ENCODE measurements around the gene SLCO2B1. TPM values are rescaled to one million over a fixed set of nuclear protein-coding genes. Genes with fewer than 3 reads are reported as not detected.

Gene SLCO2B1
- total RNA-seq, 1 donor from 2014 or later, result 2.6 TPM

DNA sequence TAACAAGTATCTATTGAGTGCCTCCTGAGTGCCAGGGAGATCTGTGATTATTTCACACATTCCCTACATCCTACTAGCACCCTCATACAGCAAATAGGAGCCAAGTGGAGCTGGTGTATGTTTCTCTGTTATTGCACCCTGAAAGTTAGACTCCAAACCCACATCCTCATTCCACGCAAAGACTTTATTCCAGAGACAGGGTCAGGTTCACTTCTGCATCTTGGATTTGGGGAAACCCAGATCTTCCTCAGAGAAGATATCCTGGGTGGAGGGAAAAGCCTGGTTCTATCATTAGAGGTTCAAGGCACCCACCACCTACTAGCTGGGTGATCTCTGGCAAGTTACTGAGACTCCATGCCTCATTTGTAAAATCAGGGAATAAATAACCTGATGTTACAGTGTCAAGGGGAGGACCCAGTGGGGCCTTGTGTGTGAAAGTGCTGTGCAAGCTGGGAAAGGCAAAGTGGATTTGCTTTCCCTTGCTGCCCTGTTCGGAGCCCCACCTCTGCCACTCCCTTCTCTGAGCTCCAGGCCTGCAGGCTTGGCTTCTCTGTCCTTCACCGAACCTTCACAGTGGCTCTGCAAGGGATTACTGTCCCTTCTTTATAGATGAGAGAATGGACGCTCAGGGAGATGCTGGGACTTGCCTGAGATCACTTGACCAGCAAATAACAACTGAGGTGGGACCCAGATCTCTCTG lies 991 bp upstream of the SLCO2B1 start:
- Histone ChIP-seq H3K9me3 (ENCODE audit: insufficient read depth, low read depth, low read length) (no peaks in the 10 kb centered on the region), H3K79me2 (ENCODE audit: insufficient read depth, low read length) (no peaks in the 10 kb centered on the region), H3K4me2 (ENCODE audit: low read length) (no peak overlapping the region), H3K27ac (ENCODE audit: low read depth, low read length) (no peak overlapping the region), H3K36me3 (ENCODE audit: insufficient read depth, low read length) (no peaks in the 10 kb centered on the region), H3K4me1 (ENCODE audit: insufficient read depth, low read length) (no peaks in the 10 kb centered on the region), H3K27me3 (ENCODE audit: insufficient read depth, low read length) (peaks cover 21% of the 10 kb centered on the region), H4K20me1 (ENCODE audit: insufficient read depth, low read length) (no peaks in the 10 kb centered on the region), H2AFZ (ENCODE audit: low read depth, low read length) (no peak overlapping the region), H3K4me3 (ENCODE audit: insufficient read depth, low read depth, low read length) (no peak overlapping the region), H3K9ac (ENCODE audit: low read length) (no peak overlapping the region)
- Mint-ChIP-seq H3K27me3 (ENCODE audit: low read depth, unreplicated experiment) (peaks cover 64% of the 10 kb centered on the region), H3K4me3 (ENCODE audit: unreplicated experiment) (no peak overlapping the region), H3K27ac (ENCODE audit: unreplicated experiment) (no peak overlapping the region), H3K4me1 (ENCODE audit: low read depth, unreplicated experiment) (no peaks in the 10 kb centered on the region), H3K9me3 (ENCODE audit: unreplicated experiment) (no peaks in the 10 kb centered on the region), H3K36me3 (ENCODE audit: low read depth, unreplicated experiment) (peaks cover 6% of the 10 kb centered on the region)
- TF ChIP-seq, protein P1, sequence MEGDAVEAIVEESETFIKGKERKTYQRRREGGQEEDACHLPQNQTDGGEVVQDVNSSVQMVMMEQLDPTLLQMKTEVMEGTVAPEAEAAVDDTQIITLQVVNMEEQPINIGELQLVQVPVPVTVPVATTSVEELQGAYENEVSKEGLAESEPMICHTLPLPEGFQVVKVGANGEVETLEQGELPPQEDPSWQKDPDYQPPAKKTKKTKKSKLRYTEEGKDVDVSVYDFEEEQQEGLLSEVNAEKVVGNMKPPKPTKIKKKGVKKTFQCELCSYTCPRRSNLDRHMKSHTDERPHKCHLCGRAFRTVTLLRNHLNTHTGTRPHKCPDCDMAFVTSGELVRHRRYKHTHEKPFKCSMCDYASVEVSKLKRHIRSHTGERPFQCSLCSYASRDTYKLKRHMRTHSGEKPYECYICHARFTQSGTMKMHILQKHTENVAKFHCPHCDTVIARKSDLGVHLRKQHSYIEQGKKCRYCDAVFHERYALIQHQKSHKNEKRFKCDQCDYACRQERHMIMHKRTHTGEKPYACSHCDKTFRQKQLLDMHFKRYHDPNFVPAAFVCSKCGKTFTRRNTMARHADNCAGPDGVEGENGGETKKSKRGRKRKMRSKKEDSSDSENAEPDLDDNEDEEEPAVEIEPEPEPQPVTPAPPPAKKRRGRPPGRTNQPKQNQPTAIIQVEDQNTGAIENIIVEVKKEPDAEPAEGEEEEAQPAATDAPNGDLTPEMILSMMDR (IDR thresholded peaks at IDR 0.05; ENCODE audit: insufficient read depth, low read depth, low read length), result no peak
- no peak for TF ChIP-seq EZH2 (IDR thresholded peaks at IDR 0.05; ENCODE audit: insufficient read depth, low read length)
- DNase-seq (ENCODE audit: low read depth) (no peak), FAIRE-seq (no peak)

- Histone ChIP-seq H2AFZ (ENCODE audit: low read depth, low read length) (no peak overlapping the region), H3K4me3 (ENCODE audit: insufficient read depth, low read depth, low read length) (no peak overlapping the region), H4K20me1 (ENCODE audit: insufficient read depth, low read length) (no peaks in the 10 kb centered on the region), H3K36me3 (ENCODE audit: insufficient read depth, low read length) (no peaks in the 10 kb centered on the region), H3K27me3 (ENCODE audit: insufficient read depth, low read length) (peaks cover 21% of the 10 kb centered on the region), H3K79me2 (ENCODE audit: insufficient read depth, low read length) (no peaks in the 10 kb centered on the region), H3K9me3 (ENCODE audit: insufficient read depth, low read depth, low read length) (no peaks in the 10 kb centered on the region), H3K4me1 (ENCODE audit: insufficient read depth, low read length) (no peaks in the 10 kb centered on the region), H3K27ac (ENCODE audit: low read depth, low read length) (no peak overlapping the region), H3K4me2 (ENCODE audit: low read length) (no peak overlapping the region), H3K9ac (ENCODE audit: low read length) (no peak overlapping the region)
- H3K27ac Mint-ChIP-seq (ENCODE audit: unreplicated experiment), result no peak overlapping the region
- peaks cover 73% of the 10 kb centered on the region for H3K27me3 Mint-ChIP-seq (ENCODE audit: low read depth, unreplicated experiment)
- DNase-seq (ENCODE audit: low read depth) (no peak), FAIRE-seq (no peak)
- H3K9me3 Mint-ChIP-seq (ENCODE audit: unreplicated experiment), result peaks cover 2% of the 10 kb centered on the region
- peaks cover 2% of the 10 kb centered on the region for H3K4me1 Mint-ChIP-seq (ENCODE audit: low read depth, unreplicated experiment)
- H3K36me3 Mint-ChIP-seq (ENCODE audit: low read depth, unreplicated experiment), result peaks cover 6% of the 10 kb centered on the region
- no peak for TF ChIP-seq EZH2 (IDR thresholded peaks at IDR 0.05; ENCODE audit: insufficient read depth, low read length)
- TF ChIP-seq, protein P1 (IDR thresholded peaks at IDR 0.05; ENCODE audit: insufficient read depth, low read depth, low read length), result no peak
- no peak overlapping the region for H3K4me3 Mint-ChIP-seq (ENCODE audit: unreplicated experiment)
Measured at GRCh38 chr11:75151346-75152047, 590 bp downstream of the SLCO2B1 start.

DNA sequence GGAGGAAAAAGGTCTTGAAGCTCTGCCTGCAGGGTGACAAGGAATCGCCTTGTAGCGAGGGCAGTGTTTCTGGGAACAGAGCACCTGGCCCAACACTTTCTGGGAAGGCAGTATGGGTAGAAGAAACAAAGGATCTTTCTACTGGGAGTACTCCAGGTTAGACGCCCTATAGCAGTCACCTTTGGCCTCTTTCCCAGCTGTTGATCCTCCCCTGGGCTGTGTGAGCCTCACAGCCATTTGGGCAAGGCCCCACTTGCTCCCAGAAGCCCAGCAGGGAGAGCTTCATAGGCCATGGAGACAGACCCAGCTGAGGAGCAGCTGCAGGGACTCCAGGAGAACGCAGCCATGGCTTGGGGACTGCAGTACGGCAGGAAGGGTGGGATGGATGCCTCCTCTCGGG lies 1.2 kb downstream of the SLCO2B1 start:
- Histone ChIP-seq H3K4me1 (ENCODE audit: insufficient read depth, low read length) (no peaks in the 10 kb centered on the region), H3K9me3 (ENCODE audit: insufficient read depth, low read depth, low read length) (no peaks in the 10 kb centered on the region), H4K20me1 (ENCODE audit: insufficient read depth, low read length) (no peaks in the 10 kb centered on the region), H3K27me3 (ENCODE audit: insufficient read depth, low read length) (peaks cover 21% of the 10 kb centered on the region), H2AFZ (ENCODE audit: low read depth, low read length) (no peak overlapping the region), H3K36me3 (ENCODE audit: insufficient read depth, low read length) (no peaks in the 10 kb centered on the region), H3K79me2 (ENCODE audit: insufficient read depth, low read length) (no peaks in the 10 kb centered on the region), H3K4me2 (ENCODE audit: low read length) (no peak overlapping the region), H3K4me3 (ENCODE audit: insufficient read depth, low read depth, low read length) (no peak overlapping the region), H3K27ac (ENCODE audit: low read depth, low read length) (no peak overlapping the region), H3K9ac (ENCODE audit: low read length) (no peak overlapping the region)
- Mint-ChIP-seq H3K27me3 (ENCODE audit: low read depth, unreplicated experiment) (peaks cover 70% of the 10 kb centered on the region), H3K36me3 (ENCODE audit: low read depth, unreplicated experiment) (peaks cover 3% of the 10 kb centered on the region), H3K27ac (ENCODE audit: unreplicated experiment) (no peak overlapping the region), H3K4me1 (ENCODE audit: low read depth, unreplicated experiment) (peaks cover 2% of the 10 kb centered on the region), H3K4me3 (ENCODE audit: unreplicated experiment) (no peak overlapping the region), H3K9me3 (ENCODE audit: unreplicated experiment) (peaks cover 2% of the 10 kb centered on the region)
- no peak for TF ChIP-seq EZH2 (IDR thresholded peaks at IDR 0.05; ENCODE audit: insufficient read depth, low read length)
- TF ChIP-seq, protein P1 (IDR thresholded peaks at IDR 0.05; ENCODE audit: insufficient read depth, low read depth, low read length), result no peak
- DNase-seq (ENCODE audit: low read depth), result no peak
- FAIRE-seq, result no peak
